HG02970 (cell line): ENCODE data around the gene ANTXR1.

Experiments
- ATAC-seq: cut with Tn5 transposase; IDR thresholded peaks from one replicate; pipeline ENCODE4 v1.9.1; 2021; ENCODE audit warnings: mild to moderate bottlenecking, moderate library complexity, moderate number of reproducible peaks; ENCODE audit not compliant: unreplicated experiment, low FRiP score

The ANTXR1 gene

GRCh38 chr2:69092857-69093256 is 79.9 kb downstream of the ANTXR1 start:
- ATAC-seq, result no peak

GRCh38 chr2:69095305-69095704 is 82.3 kb downstream of the ANTXR1 start:
- no peak for ATAC-seq

DNA sequence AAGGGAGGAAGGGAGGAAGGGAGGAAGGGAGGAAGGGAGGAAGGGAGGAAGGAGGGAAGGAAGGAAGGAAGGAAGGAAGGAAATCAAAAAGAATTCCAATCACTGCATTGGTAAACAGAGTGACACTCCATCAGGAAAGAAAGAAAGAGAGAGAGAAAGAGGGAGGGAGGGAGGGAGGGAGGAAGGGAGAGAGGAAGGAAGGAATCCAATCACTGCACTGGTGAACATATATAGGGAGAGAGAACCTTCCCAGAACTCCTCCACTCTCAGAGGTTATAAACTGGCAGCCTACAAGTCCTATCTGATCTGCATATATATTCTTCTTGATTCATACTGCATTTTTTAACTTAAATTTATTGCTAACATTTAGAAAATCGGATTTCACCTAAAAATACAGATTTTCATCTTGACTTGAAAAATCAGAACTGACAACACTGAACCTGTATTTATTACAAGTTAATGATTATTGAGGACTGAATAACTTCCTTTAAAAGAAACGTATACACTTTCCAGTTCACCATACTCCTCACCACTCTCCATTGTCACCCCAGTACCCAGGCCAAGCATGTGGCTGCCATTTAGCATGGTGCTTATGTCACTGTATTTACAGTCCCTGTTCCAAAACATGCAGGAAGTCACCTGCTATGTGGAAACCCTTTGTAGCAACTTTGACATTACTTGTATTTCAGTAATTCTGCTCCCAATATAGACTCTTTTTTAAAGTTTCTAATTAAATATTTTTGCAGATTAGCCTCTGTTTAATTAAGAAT is 83.5 kb downstream of the ANTXR1 start:
- no peak for ATAC-seq

GRCh38 chr2:69097148-69097610 is 84.2 kb downstream of the ANTXR1 start:
- ATAC-seq, result no peak

GRCh38 chr2:69097891-69098655 is 85.1 kb downstream of the ANTXR1 start:
- ATAC-seq, result no peak

DNA sequence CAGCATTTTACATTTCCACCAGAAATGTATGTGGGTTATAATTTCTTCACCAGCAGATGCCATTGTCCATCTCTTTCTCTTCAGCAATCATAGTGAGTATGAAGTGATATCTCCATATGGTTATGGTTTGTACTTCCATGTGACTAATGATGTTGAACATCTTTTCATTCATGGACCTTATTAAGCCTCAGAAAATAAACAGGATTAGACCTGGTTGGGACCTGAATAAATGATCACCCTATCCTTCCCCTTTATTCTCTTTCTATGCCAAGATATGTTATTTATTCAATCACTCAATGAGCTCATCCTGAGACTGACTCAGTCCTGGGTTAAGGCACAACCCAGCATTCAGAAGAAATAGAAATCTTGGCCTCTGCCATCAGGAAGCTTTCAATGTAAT is 86.6 kb downstream of the ANTXR1 start:
- no peak for ATAC-seq

DNA sequence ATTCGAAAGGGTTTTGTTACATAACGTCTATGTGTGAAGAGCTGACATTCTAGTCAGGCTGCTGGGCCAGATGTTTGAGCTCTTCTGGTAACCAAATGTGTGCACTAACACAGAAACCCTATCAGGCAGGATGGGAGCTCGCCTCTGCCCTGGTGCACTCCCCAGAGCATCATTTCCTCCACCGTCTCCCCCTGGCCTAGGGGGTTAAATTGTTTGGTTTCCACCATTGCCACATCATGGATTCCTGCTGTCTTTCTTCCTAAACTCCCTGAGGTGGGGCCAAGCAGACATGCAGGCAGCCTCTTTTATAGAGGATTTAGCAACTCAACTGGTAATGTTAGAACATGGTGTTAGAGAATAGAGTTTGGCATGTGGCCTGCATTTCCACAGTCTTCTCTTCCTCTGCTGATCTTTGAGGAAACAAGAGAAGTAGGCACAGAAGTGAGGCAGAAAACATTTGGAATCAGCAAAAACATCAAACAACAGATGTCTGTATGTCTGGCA is 87.3 kb downstream of the ANTXR1 start:
- no peak for ATAC-seq

GRCh38 chr2:69102041-69102593 is 89.1 kb downstream of the ANTXR1 start:
- ATAC-seq, result no peak

GRCh38 chr2:69103419-69103818 is 90.4 kb downstream of the ANTXR1 start:
- no peak for ATAC-seq

GRCh38 chr2:69104261-69104660 is 91.3 kb downstream of the ANTXR1 start:
- ATAC-seq, result no peak

- ATAC-seq, result no peak
Measured at GRCh38 chr2:69109255-69109654, 96.3 kb downstream of the ANTXR1 start.

- ATAC-seq, result no peak
Measured at GRCh38 chr2:69111076-69111475, 98.1 kb downstream of the ANTXR1 start.

- ATAC-seq, result no peak
Measured at GRCh38 chr2:69113627-69114026, 100.6 kb downstream of the ANTXR1 start.

- ATAC-seq, result no peak
Measured at GRCh38 chr2:69114534-69114933, 101.6 kb downstream of the ANTXR1 start.

DNA sequence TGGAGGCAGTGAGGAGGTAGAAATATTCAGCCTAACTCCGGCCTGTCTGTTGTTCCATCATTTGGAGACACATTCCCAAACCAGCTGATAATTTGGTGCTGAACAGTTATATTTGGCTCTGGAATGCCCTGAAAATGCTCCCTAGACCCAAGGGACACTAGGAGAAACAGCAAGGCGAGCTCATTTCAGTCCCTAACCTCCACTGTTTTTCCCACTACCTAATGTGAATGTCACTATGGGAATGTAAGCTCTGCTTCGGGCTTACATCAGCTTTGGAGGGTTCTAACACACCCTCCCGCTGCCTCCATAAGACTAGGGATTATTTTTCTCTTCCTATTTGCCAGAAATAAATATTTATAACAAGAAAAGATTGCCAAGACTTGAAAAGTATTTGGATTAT is 103.5 kb downstream of the ANTXR1 start:
- ATAC-seq, result no peak

GRCh38 chr2:69118609-69119008 is 105.6 kb downstream of the ANTXR1 start:
- no peak for ATAC-seq

- no peak for ATAC-seq
Measured at GRCh38 chr2:69119104-69119894, 106.3 kb downstream of the ANTXR1 start.

GRCh38 chr2:69122271-69122670 is 109.3 kb downstream of the ANTXR1 start:
- no peak for ATAC-seq

GRCh38 chr2:69123182-69123581 is 110.2 kb downstream of the ANTXR1 start:
- ATAC-seq, result no peak

GRCh38 chr2:69124343-69124742 is 111.4 kb downstream of the ANTXR1 start:
- ATAC-seq, result no peak
